HUES48 (cell line): Measurements from ENCODE around the gene JADE3.

Source experiments
- H3K27ac ChIP-seq: one replicate; pipeline ENCODE4 v1.7.0; 2013; ENCODE audit warnings: low read depth, low read length, inconsistent platforms
- H3K27me3 ChIP-seq: 2 replicates; pipeline ENCODE4 v1.6.1; 2013; ENCODE audit warnings: mild to moderate bottlenecking, low read length; ENCODE audit not compliant: control insufficient read depth, insufficient read depth
- H3K36me3 ChIP-seq: 2 replicates; pipeline ENCODE4 v1.6.1; 2013; ENCODE audit warnings: low read length; ENCODE audit not compliant: control insufficient read depth, insufficient read depth
- H3K4me1 ChIP-seq: 2 replicates; pipeline ENCODE4 v1.6.1; 2013; ENCODE audit warnings: mild to moderate bottlenecking, low read length; ENCODE audit not compliant: control insufficient read depth, insufficient read depth
- H3K4me3 ChIP-seq: 2 replicates; pipeline ENCODE4 v1.5.1; 2013; ENCODE audit warnings: mild to moderate bottlenecking, low read depth, low read length
- H3K9ac ChIP-seq: 2 replicates; pipeline ENCODE4 v1.6.1; 2013; ENCODE audit warnings: mild to moderate bottlenecking, low read depth, low read length, moderate library complexity
- H3K9me3 ChIP-seq: 2 replicates; pipeline ENCODE4 v1.6.1; 2013; ENCODE audit warnings: low read length; ENCODE audit not compliant: control insufficient read depth, insufficient read depth

JADE3 gene

GRCh38 chrX:46994096-46994495 lies 81.9 kb downstream of the JADE3 start:
- H3K27ac ChIP-seq, result no peak overlapping the region
- no peak overlapping the region for H3K4me3 ChIP-seq
- H3K9ac ChIP-seq, result no peak overlapping the region
- H3K4me1 ChIP-seq, result peaks cover 27% of the 10 kb centered on the region
- 0 out of 2 replicates have a peak, but pooled peaks cover 3% of the 10 kb centered on the region for H3K9me3 ChIP-seq
- H3K27me3 ChIP-seq, result no peaks in the 10 kb centered on the region
- peaks cover 14% of the 10 kb centered on the region for H3K36me3 ChIP-seq

- Histone ChIP-seq H3K9ac (no peak overlapping the region), H3K9me3 (no peaks in the 10 kb centered on the region), H3K27me3 (no peaks in the 10 kb centered on the region)
These were observed 99.9 kb downstream of the JADE3 start for GRCh38 chrX:47012131-47012530.

GRCh38 chrX:47026198-47026597 lies 114.0 kb downstream of the JADE3 start:
- H3K9ac ChIP-seq, result no peak overlapping the region
- no peak overlapping the region for H3K27ac ChIP-seq
- H3K9me3 ChIP-seq, result no peaks in the 10 kb centered on the region
- peaks cover 41% of the 10 kb centered on the region for H3K36me3 ChIP-seq
- H3K27me3 ChIP-seq, result no peaks in the 10 kb centered on the region
- H3K4me1 ChIP-seq, result no peaks in the 10 kb centered on the region
- H3K4me3 ChIP-seq, result no peak overlapping the region

More at GRCh38 chrX:47012131-47012530, 99.9 kb downstream of the JADE3 start:
- Histone ChIP-seq H3K36me3 (0 out of 2 replicates have a peak, but pooled peaks cover 3% of the 10 kb centered on the region), H3K4me1 (no peaks in the 10 kb centered on the region), H3K27ac (no peak overlapping the region), H3K4me3 (no peak overlapping the region)

DNA sequence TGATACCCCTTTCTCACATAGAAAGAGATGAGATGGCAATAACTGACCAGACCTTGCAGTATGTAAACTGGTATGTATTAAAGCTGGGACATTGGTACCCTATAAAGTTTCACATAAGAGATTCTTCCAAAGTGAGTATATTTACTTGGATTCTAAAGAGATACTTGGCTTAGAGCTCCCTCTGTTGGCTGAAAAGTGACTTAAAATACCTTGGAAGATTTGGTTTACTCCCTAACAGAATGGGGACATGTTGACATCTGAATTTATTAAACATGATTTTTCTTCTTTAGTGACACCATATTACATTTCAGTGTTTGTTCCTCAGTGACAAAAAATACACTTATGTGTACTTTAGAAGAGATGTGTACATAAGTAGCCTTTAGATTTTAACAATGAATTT lies 118.1 kb downstream of the JADE3 start:
- Histone ChIP-seq H3K4me1 (no peaks in the 10 kb centered on the region), H3K36me3 (peaks cover 48% of the 10 kb centered on the region), H3K9ac (no peak overlapping the region), H3K27ac (no peak overlapping the region), H3K4me3 (no peak overlapping the region), H3K27me3 (no peaks in the 10 kb centered on the region), H3K9me3 (no peaks in the 10 kb centered on the region)

DNA sequence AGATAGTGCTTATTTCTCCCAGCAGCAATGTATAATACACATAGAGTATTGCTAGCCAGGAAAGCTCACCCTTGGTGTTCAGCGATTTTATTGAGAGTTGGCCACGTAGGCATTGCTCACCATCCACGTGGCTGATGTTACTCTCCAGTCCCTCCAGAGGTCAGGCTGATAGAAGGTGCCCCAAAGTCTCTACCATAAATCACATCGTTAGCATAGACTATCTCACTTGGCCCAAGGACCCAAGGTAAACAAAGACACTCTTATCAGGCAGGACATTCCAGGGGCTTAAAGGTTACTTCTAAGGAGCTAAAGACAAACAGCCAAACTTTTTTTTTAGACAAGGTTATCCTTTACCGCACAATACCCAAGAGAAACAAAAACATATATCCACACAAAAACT lies 135.8 kb downstream of the JADE3 start:
- H3K4me3 ChIP-seq, result no peak overlapping the region

DNA sequence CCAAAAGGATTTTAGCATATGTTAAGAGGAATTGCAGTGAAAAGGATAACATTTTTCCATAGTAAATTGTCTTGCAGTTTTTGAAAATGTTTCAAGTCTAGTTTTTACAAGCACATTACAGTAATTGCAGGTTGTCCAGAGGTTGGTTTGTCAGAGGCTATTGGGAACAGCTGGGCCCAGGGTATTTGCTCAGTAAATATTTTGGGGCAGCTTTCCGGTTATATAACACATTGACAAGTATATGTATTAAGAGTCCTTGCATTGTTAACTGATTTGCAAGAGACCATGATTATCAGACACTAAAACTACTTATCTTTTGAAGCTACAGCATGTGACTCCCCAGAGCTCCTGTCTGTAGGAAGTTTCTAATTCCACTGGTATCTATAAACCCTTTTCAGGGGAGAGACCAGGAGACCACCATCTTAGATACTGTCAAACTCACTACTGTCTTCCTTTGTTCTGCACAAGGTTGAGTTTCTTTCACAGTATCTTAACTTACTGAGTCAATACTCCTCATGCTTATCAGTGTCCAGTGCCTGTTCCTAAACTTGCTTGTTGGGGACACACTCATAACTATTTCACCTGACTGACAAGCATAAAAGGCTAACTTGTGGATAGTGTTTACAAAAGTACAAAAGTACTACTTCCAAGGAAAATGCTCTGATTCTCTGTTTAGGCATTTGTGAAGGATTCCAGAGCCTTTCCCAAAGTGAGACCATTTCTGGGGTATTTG lies 147.1 kb downstream of the JADE3 start:
- no peaks in the 10 kb centered on the region for H3K4me1 ChIP-seq

More for the DNA sequence above, 135.8 kb downstream of the JADE3 start:
- Histone ChIP-seq H3K4me1 (no peaks in the 10 kb centered on the region), H3K27ac (no peak overlapping the region), H3K9me3 (no peaks in the 10 kb centered on the region), H3K27me3 (no peaks in the 10 kb centered on the region), H3K9ac (no peak overlapping the region), H3K36me3 (peaks cover 4% of the 10 kb centered on the region)

GRCh38 chrX:47060708-47061107 lies 148.5 kb downstream of the JADE3 start:
- Histone ChIP-seq H3K36me3 (peaks cover 40% of the 10 kb centered on the region), H3K9ac (no peak overlapping the region), H3K4me1 (no peaks in the 10 kb centered on the region), H3K4me3 (no peak overlapping the region), H3K9me3 (no peaks in the 10 kb centered on the region), H3K27me3 (no peaks in the 10 kb centered on the region), H3K27ac (no peak overlapping the region)

More for the DNA sequence above, 147.1 kb downstream of the JADE3 start:
- Histone ChIP-seq H3K27ac (no peak overlapping the region), H3K9me3 (no peaks in the 10 kb centered on the region), H3K9ac (no peak overlapping the region), H3K36me3 (peaks cover 53% of the 10 kb centered on the region), H3K27me3 (no peaks in the 10 kb centered on the region), H3K4me3 (no peak overlapping the region)

GRCh38 chrX:47061238-47061919 lies 149.2 kb downstream of the JADE3 start:
- no peak overlapping the region for H3K4me3 ChIP-seq

GRCh38 chrX:47063179-47063578 lies 151.0 kb downstream of the JADE3 start:
- H3K27me3 ChIP-seq, result no peaks in the 10 kb centered on the region
- H3K4me1 ChIP-seq, result no peaks in the 10 kb centered on the region
- no peak overlapping the region for H3K27ac ChIP-seq

More at GRCh38 chrX:47061238-47061919, 149.2 kb downstream of the JADE3 start:
- Histone ChIP-seq H3K4me1 (no peaks in the 10 kb centered on the region), H3K27me3 (no peaks in the 10 kb centered on the region), H3K27ac (no peak overlapping the region), H3K36me3 (peaks cover 33% of the 10 kb centered on the region), H3K9me3 (no peaks in the 10 kb centered on the region), H3K9ac (no peak overlapping the region)

DNA sequence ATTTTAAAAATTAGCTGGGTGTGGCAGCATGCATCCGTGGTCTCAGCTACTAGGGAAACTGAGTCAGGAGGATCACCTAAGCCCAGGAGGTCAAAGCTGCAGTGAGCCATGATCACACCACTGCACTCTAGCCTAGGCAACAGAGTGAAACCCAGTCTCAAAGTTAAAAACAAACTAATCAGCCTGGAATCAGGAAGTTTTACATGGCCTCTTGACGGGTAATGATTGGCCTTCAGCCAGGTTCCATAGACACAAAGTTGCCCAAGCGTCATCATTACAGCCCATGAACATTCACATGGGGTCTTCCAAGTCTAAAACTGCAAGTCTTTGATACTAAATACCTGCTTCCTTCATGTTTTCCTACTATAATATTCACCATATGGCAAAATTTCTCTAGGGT lies 156.0 kb downstream of the JADE3 start:
- Histone ChIP-seq H3K27ac (no peak overlapping the region), H3K9ac (no peak overlapping the region), H3K4me3 (no peak overlapping the region), H3K27me3 (no peaks in the 10 kb centered on the region), H3K4me1 (no peaks in the 10 kb centered on the region), H3K9me3 (no peaks in the 10 kb centered on the region), H3K36me3 (no peaks in the 10 kb centered on the region)

More at GRCh38 chrX:47063179-47063578, 151.0 kb downstream of the JADE3 start:
- peaks cover 15% of the 10 kb centered on the region for H3K36me3 ChIP-seq
- H3K9ac ChIP-seq, result no peak overlapping the region
- H3K4me3 ChIP-seq, result no peak overlapping the region
- H3K9me3 ChIP-seq, result no peaks in the 10 kb centered on the region

DNA sequence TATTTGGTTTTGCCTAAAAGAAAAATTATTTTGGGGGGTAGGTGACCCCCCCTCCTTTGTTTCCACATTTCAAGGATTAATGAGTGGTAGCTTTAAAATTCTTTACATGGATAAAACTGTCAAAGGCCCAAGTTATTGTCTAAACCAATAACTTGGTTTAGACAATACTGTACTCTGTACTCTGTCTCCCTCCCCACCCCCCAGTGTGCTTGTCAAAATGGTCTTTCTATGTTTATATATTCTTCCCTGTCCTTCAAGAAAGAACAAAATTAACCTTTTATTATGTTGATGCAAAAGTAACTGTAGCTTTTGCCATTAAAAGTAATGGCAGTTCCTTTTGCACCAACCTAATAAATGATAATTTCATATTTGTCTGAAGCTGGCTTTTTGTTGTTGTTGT lies 156.5 kb downstream of the JADE3 start:
- Histone ChIP-seq H3K27ac (no peak overlapping the region), H3K4me3 (no peak overlapping the region), H3K4me1 (no peaks in the 10 kb centered on the region), H3K27me3 (no peaks in the 10 kb centered on the region), H3K9me3 (no peaks in the 10 kb centered on the region), H3K36me3 (no peaks in the 10 kb centered on the region), H3K9ac (no peak overlapping the region)
